ENCODE results near the gene IL21R.
A peak's percentile ranks its signal among the peaks of the same experiment; 100 is the strongest.
"Not testable (repeated sequence)": the region's sequence is repeated elsewhere in the genome, so short reads cannot be mapped to it uniquely, and the experiment has no call there.

Gene IL21R

DNA sequence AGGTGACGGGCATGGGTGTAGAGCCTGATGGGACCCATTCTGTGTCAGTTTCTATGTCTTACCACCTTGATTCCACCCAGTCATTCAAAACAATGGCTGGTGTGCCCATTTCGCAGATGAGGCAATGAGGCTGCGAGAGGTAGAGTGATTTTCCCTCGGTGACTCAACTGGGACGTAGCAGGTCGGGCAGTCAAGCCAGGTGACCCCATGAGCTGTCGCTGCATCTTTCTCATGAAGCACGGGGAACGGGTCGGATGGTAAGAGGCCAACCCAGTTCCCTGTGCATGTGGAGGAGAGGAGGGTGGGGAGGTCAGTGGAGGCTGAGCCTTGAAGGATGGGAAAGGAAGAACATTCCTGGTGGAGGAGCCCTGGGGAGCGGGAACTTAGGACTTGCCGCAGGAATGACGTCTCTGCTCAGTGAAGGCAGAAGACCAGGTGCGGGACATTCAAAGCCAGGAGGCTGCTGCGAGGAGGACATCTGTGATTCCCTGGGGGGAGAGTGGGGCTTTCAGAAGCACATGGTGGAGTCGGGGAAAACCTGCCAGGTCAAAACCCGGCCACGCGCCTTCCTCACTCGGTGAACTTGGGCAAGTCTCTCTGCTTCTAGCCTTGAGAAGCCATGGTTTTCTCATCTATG, 1.1 kb downstream of the IL21R start:
- DNase-seq = no peak

DNA sequence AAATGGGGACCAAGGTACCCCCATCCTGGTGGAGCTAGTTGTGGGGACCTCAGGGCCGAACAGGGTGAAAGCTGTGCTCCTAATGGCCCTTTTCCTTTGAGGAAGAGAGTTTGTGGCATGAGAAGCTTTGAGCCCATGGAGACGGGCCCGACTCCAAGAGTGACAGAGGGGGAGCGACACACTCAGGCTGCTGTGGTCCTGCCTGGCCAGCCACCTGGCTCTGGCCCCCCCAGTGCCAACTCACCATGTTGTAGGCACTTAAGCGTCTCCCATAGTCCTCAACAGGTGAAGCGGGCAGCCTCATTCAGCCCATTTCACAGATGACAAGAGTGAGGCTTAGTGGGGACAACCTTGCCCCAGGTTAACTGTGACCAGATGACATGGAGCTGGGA, 1.6 kb downstream of the IL21R start:
- DNase-seq = no peak

DNA sequence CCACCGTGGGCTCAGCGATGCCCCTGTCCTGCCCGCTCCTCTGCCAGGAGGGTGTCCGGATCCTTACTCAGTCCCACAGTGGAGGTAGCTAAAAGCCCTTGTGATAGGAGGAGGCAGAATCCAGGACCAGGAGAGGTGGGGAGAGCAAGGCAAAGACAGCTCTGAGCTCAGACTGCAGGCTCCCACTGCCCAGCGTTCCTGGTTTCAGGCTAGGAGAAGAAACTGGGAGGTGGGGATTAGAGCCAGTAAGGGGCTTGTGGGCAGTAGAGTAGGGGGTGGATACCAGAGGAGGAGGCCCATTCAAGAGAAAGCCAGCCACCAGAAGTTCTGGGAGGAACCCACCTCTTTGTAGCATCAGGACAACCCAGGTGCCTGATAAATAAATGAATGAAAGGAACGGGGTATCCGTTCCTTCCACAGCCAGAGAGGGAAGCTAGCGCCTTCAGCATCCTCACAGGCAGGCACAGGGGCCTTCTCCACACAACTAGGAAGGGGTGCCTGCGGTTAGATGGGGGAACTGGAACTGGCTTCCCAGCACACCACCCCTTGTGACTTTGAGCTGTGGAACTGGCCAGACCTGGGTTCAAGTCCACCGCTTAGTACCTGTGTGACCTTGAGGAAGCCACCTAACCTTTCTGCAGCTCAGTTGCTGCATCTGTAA, 2.3 kb downstream of the IL21R start:
- no peak for DNase-seq

DNA sequence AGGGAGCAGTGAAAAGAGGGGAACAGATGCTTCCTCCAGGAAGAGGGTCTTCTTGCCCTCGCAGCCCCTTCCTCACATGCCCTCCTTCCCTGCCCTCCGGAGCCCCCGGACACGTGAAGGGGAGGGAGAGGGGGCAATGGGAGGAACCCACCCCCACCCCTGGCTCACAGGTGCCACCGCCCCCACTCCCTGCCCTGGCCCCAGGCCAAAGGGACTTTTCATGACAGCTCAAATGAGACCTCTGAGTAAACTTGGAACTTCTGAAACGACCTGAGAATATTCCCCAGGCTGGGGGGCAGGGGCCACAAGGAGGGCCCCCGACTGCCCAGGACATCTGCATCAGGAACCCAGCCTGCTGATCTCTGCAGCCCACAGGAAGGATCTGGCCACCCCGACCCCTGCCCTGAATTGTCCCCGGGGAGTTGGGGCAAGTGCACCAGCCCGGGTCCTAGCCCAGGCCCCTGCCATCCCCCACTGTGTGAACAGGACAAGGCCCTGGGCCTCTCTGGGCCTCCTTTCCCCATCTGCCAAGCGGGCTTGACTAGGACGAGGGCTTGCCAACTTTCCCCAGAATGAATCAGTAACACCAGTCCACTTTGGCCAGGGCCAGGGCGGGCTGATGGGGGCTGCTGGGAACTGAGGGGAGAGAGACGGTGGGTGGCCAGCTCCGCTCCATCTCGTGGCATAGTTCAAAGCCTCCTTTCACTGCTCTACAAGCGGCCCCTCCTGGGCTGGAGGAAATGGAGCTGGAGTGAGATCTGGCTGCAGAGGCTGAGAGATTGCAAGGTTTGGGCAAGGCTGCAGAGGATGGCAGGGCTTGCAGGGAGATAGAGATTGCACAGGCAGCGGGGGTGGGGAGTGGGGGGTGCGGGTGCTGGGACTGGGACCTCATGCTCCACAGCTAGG, 3.8 kb downstream of the IL21R start:
- DNase-seq = no peak

DNA sequence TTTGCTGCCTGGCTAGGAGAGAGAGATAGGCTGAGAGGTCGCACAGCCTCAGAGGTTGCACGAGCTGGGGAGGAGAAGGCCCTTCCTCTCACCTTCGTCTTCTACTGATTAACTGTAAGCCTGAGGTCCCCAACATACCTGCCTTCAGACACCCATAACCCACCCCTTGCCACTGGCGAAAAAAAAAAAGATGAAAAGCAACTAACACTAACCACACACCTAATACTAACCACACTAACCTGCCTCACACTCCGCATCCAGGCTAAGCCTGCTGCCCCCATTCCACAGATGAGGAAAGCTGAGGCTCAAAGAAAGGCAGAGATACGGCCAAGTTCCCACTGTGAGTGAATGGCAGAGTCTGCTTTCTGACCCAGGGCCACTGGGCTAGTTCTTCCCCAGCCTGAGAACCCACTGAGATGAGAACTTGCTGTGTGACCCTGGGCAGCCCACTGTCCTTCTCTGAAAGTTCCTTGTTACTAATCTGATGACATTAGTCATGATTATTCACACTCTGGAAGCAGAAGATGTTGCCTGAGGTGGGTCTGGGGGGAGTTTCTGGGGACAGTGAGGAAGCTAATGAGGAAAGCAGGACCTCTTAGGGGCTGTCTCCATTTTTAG, 4.6 kb downstream of the IL21R start:
- no peak for DNase-seq

DNA sequence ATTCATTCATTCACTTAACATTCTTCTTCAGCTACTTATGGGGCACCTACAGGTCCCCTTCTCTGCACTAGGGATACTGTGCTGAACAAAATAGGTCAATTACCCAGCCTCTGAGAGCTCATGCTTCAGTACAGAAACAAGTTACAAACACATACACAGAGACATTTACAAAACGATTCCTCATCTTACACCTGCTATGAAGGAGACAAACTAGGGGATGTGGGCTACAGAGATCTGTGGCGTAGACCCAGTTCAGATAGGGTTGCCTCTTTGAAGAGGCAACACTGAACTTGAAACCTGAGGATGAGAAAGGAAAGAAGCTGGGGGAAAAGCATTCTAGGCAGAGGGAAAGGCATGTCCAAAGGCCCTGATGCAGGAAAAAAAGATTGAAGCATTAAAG, 5.2 kb downstream of the IL21R start:
- no peak for DNase-seq

DNA sequence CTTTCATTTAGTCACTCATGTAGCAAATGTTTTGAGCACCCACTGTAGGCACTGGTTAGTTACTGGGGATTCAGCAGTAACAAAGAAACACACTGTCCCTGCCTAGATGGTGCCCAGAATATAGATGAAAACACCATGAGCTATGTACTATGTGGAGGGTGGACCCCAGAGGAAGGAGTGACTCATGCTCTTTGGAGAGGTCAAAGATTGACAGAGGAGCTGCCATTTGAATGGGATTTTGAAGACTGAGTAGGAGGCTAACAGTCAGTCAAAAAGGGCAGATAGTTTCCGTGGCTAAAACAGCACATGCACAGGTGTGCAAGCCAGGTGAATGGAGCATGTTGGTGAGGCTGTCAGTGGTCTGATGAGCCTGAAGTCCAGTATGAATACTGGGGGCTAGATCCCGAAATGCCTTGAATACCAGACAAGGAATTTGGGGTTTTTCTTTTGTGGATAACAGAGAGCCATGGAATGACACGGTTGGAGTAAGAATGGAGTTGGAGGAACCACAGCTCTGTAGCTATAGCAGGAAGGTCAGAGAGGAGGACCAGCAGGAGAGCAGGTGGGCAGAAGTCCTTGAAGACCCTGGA, 6.1 kb downstream of the IL21R start:
- DNase-seq = no peak

DNA sequence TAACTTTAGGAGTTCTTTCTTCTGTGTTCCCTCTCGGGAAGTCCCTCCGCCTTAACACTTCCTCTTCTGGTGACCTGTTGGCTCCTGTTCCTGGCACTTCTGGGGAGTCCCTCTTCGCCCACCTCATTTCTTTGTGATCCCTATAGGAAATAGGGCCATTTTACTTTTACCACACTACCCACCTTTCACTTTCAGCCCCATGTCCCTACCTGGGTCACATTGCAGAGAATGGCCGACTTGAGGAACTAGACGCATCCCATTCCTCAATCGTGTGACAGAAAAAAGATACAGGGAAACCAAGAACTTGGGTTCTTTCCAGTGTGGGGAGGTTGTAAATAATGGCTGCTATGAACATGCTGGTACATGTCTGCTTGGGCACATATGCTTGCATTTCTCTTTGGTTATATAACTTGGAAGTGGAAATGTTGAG, 6.6 kb downstream of the IL21R start:
- DNase-seq = no peak

DNA sequence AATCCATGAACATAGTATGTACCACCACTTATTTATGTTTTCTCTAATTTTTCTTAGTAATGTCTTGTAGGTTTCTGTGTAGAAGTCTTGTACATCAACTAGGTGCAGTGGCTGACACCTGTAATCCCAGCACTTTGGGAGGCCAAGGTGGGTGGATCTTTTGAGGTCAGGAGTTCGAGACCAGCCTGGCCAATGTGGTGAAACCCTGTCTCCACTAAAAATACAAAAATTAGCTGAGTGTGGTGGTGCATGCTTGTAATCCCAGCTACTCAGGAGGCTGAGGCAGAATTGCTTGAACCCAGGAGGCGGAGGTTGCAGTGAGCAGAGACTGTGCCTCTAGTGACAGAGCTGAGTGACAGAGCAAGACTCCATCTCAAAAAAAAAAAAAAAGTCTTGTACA, 8.0 kb downstream of the IL21R start:
- not testable (repeated sequence) for DNase-seq

DNA sequence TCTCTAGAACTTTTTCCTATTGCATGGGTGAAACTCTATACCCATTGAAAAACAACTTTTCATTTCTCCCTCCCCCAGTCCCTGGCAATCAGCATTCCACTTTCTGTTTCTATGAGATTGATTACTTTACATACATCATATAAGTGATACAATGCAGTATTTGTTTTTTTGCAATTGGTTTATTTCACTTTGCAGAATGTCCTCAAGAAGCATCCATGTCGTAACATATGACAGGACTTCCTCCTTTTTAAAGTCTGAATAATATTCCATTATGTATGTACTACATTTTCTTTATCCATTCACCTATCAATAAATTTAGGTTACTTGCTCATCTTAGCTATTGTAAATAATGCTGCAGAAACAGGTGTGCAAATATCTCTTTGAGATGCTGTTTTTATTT, 8.8 kb downstream of the IL21R start:
- no peak for DNase-seq

DNA sequence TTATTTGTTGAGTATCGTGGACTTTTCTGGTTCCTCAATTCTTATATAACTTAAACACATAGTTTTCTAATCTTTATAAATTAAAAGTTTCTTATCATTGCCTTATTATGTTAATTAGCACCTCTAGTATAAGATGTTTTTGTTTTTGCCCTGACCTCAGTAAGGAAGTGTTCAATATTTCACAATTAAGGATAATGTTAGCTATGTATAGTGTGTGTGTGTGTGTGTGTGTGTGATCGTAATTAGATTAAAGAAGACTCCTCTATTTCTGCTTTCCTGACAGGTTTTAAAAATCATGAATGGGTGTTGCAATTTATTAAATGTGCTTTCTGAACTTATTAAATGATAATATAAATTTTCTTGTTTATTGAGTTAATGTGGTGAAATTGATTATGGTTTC, 12.0 kb downstream of the IL21R start:
- no peak for DNase-seq

DNA sequence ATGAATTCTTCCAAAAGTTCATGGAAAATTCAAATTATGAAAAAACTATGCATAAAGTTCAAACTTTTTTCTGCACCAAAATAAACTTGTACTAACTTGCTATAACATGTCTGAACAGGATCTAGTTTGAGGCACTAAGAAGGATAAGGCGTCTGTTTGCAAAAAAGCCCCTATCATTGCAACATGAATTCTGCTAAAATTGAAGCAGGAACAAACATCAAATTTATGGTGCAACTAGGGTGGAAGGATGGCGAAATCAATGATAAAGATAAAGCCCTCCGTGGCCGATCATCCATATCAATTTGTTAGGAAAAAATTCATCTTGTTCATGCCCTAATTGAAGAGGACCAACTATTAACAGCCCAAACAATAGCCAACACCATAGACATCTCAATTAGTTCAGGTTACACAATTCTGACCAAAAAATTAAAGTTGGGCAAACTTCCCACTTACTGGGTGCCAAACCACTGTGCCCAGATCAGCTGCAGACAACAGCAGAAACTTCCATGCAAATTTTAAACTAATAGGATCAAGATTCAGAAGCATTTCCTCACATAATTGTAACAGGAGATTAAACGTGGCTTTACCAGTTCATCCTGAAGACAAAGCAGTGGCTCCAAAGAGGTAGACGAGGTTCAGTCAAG, 12.9 kb downstream of the IL21R start:
- DNase-seq = peak; percentile 72

DNA sequence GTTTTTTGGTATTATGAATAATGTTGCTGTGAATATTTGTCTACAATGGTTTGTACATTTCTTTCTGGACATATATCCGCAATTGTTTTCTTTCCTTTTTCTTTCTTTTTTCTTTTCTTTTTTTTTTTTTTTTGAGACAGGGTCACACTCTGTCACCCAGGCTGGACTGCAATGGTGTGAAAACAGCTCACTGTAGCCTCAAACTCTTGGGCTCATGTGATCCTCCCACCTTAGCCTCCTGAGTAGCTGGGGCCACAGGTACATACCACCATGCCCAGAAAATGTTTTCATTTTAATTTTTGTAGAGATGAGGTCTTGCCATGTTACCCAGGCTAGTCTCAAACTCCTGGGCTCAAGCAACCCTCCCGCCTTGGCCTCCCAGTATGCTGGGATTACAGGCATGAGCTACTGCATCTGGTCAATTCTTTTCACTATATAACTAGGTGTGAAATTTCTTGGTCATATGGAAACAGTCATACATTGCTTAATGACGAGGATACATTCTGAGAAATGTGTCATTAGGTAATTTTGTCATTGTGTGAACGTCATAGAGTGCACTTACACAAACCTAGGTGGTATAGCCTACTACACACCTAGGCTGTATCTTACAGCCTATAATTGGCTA, 15.2 kb downstream of the IL21R start:
- DNase-seq = no peak

DNA sequence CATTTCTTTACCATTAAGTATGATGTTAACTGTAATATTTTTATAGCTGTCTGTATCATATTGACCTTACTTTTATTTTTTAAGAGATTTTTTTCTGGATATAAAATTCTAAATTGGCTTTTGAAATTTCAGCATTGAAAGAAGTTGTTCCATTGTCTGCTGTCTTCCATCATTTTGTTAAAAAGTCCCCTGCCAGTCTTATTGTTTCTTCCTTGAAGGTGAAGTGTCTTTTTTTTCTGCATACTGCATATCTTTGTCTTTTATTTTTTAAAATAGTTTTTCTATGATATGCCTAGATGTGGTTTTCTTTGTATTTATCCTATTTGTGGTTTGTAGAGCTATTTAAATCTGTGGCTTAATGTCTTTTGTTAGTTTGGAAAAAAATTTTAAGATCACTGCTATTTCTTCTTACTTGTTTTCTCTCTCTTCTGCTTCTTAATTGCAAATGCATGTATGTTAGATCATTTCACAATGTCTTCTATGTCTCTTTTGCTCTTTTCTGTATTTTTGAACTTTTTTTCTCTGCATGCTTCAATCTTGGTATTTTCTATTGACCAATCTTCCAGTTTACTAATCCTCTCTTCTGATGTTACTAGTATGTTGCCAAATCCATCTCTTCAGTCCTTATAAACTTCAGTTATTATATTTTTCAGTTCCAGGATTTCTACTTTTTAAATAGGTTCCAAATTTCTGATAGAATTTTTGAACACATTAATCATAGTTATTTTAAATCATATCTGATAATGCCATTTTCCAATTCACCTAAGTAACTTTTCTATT, 20.2 kb downstream of the IL21R start:
- no peak for DNase-seq

DNA sequence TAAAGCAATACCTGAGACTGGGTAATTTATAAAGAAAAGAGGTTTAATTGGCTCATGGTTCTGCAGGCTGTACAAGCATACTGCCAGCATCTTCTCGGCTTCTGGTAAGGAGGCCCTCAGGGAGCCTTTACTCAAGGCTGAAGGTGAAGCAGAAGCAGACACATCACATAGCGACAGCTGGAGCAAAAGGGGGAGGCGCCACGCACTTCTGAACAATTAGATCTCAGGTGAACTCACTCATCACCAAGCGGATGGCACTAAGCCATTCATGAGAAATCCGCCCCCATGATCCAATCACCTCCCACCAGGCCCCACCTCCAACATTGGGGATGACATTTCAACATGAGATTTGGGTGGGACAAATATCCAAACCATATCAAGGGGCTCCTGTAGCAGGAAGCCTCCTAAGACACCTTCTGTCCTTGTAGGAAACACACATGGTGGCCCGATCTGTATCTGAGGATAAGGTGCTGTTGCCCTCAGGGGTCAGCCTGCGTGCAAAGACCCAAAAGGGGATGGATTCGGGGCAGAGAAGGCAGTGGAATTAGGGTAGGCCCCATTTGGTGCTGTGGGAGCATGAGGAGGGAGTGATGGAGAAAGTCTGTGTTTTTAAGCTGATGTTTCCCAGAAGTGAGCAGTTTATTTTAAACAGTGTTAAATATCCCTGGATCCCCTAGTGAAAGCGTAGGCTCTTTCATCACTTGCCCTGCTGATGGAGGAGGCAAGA, 23.0 kb downstream of the IL21R start:
- DNase-seq = no peak

DNA sequence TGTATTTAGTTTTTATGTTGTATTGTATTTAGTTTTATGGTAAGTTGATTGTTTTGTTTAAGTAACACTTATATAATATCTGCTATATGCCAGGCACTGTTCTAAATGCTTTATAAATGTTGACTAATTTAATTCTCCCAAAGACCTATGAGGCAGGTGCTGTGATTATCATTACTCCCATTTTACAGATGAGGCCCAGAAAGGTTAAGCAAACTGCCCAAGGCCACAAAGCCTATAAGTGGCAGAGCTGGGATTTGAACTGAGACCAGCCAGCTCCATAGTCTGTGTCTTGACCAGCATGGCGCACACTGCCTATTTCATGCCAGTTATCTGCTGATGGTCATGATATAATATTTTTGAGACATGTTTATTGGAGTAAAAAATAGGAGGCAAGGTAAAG, 24.0 kb downstream of the IL21R start:
- no peak for DNase-seq

DNA sequence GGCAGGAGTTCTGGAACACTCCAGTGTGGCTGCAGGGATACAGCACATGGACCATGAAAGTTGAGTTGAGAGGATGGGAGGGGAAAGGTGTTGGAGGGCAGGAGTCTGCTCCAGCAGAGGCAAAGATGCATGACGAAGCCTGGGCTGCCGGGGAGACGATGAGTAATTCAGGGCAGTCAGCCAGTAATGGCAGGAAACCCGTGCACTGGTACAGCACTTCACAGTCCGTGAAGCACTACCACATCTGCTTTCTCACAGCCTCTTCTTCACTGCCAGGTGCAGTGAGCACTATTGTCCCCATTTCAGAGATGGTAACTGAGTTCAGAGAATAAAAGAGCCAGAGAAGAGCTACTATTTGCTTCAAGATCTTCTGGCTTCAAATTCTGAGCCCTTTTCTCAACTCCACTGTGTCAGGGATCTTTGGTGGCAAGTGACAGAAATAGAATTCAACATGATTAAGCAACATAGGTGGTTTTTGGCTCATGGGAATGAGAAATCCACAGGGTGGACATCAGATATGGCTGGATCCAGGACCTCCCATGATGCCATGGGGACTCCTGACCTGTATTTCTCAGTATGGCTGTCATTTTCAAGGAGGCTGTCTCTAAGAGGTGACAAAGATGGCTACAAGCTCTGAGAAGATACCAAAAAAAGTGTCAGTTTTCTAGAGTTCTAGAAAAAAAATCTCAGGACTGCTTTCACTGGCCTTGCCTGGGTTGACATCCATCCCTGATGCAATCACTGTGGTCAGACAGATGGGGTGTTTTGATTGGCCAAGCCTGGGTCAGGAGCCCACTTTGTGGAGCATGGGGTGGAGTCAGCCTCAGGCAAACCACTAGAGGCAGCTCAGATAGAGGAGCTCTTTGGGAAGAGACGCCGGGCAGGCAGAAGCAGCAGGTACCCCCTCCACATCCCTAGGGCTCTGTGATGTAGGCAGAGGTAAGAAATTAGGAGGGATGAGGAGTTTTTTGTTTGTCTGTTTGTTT, 24.7 kb downstream of the IL21R start:
- DNase-seq = peak; percentile 63

DNA sequence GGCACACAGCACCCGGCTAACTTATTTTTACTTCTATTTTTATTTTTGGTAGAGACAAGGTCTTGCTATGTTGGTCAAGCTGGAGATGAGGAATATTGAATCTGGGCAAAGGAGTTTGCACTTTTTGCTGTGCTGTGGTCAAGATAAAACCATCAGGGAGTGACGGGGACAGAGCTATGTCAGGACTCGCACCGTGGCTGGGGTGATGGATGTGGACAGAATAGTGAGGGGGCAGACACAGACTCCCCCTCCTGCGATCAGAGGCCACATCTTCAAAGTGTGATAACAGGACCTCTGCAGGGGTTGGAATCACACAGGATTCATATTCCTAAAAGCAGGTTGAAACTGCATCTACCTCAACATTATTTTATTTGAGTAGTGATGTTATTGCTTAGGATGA, 25.6 kb downstream of the IL21R start:
- DNase-seq = no peak

Data from GF-D8 (cell line).